Hepatocyte (in vitro differentiated cells): ENCODE data around the gene IKBIP. TPM values are rescaled to one million over a fixed set of nuclear protein-coding genes. Genes with fewer than 3 reads are reported as not detected.
"Not testable (repeated sequence)": the region's sequence is repeated elsewhere in the genome, so short reads cannot be mapped to it uniquely, and the experiment has no call there.

Experiments used
- DNase-seq: peaks from one replicate; pipeline ENCODE4 v3.0.0-alpha.2; 2016; ENCODE audit warnings: low spot score
- H2AFZ ChIP-seq: fragments of 200-600 bp; sonication (generic); 2 replicates; pipeline ENCODE4 v1.6.0; 2016; ENCODE audit warnings: antibody characterized with exemption, mild to moderate bottlenecking
- H3K27ac ChIP-seq: fragments of 200-600 bp; sonication (generic); 2 replicates; pipeline ENCODE4 v1.5.1; 2016; ENCODE audit warnings: mild to moderate bottlenecking
- H3K27me3 ChIP-seq: fragments of 200-600 bp; sonication (generic); 2 replicates; pipeline ENCODE4 v1.6.1; 2016
- H3K36me3 ChIP-seq: fragments of 200-600 bp; sonication (generic); replicated peaks from 2 replicates; pipeline ENCODE4 v1.5.1; 2016; ENCODE audit warnings: low read depth; ENCODE audit not compliant: insufficient read depth
- H3K4me1 ChIP-seq: fragments of 200-600 bp; sonication (generic); 2 replicates; pipeline ENCODE4 v1.5.1; 2016; ENCODE audit warnings: mild to moderate bottlenecking, moderate library complexity; ENCODE audit not compliant: insufficient read depth
- H3K4me2 ChIP-seq: fragments of 200-600 bp; sonication (generic); 2 replicates; pipeline ENCODE4 v1.6.0; 2016
- H3K4me3 ChIP-seq: fragments of 200-600 bp; sonication (generic); 2 replicates; pipeline ENCODE4 v1.5.1; 2016; ENCODE audit warnings: mild to moderate bottlenecking
- H3K79me2 ChIP-seq: fragments of 200-600 bp; sonication (generic); 2 replicates; pipeline ENCODE4 v1.6.0; 2017; ENCODE audit warnings: mild to moderate bottlenecking
- H3K9me2 ChIP-seq: fragments of 200-600 bp; sonication (generic); replicated peaks from 2 replicates; pipeline ENCODE4 v1.6.0; 2017; ENCODE audit warnings: mild to moderate bottlenecking; ENCODE audit not compliant: insufficient read depth
- H3K9me3 ChIP-seq: fragments of 200-600 bp; sonication (generic); 2 replicates; pipeline ENCODE4 v1.5.1; 2016; ENCODE audit warnings: low read depth, mild to moderate bottlenecking
- H4K20me1 ChIP-seq: fragments of 200-600 bp; sonication (generic); 2 replicates; pipeline ENCODE4 v1.6.0; 2016; ENCODE audit warnings: mild to moderate bottlenecking; ENCODE audit not compliant: insufficient read depth, poor library complexity, severe bottlenecking
- CTCF ChIP-seq: fragments of 200-600 bp; sonication (generic); IDR thresholded peaks from 2 replicates; pipeline ENCODE4 v1.5.1; 2016; ENCODE audit warnings: antibody characterized with exemption, mild to moderate bottlenecking; ENCODE audit not compliant: poor library complexity
- EZH2 ChIP-seq: fragments of 200-600 bp; sonication (generic); IDR thresholded peaks from 2 replicates; pipeline ENCODE4 v1.6.1; 2016; ENCODE audit warnings: antibody characterized with exemption, mild to moderate bottlenecking, borderline replicate concordance
- EZH2phosphoT487 ChIP-seq: fragments of 200-600 bp; sonication (generic); IDR thresholded peaks from one replicate; pipeline ENCODE4 v1.6.1; 2018; ENCODE audit warnings: antibody characterized with exemption, mild to moderate bottlenecking, low read depth, moderate library complexity; ENCODE audit not compliant: unreplicated experiment, severe bottlenecking
- WGBS: methylation state at CpG from one replicate; pipeline ENCODE4 v1.1.6; 2016; ENCODE audit warnings: low lambda C conversion rate; ENCODE audit errors: missing lambda C conversion rate; 5-methylcytosine and 5-hydroxymethylcytosine counted together
- polyA plus RNA-seq: library from polyadenylated mRNA; unstranded; fragments of >200 nt; fragmentation: Nextera tagmentation; extraction: Ambion mirVana; gene quantifications from 2 replicates; pipeline ENCODE4 v1.2.1, GENCODE V29; 2016
- total RNA-seq: library from RNA; depleted of rRNA; stranded (reverse); fragments of >200 nt; gene quantifications from 2 replicates; pipeline ENCODE4 v1.2.3, GENCODE V29; 2014

The IKBIP gene
- total and polyA plus RNA-seq, 2 experiments from 2014 or later, result 38.0 to 45.5 TPM

GRCh38 chr12:98646294-98647090 is 1.9 kb upstream of the IKBIP start:
- no peaks in the 10 kb centered on the region for H3K9me2 ChIP-seq
- H3K9me3 ChIP-seq, result no peaks in the 10 kb centered on the region
- no peaks in the 10 kb centered on the region for H3K36me3 ChIP-seq
- peak overlapping the region; percentile 82 for H3K4me2 ChIP-seq
- peaks cover 5% of the 10 kb centered on the region for H3K4me1 ChIP-seq
- no peaks in the 10 kb centered on the region for H3K27me3 ChIP-seq
- no peaks in the 10 kb centered on the region for H4K20me1 ChIP-seq
- H3K27ac ChIP-seq, result peak overlapping the region; percentile 1
- WGBS, result 23% methylated on average over 8 of the region's 8 CpGs
- H3K79me2 ChIP-seq, result peaks cover 53% of the 10 kb centered on the region
- DNase-seq, result peak; percentile 8
- peak; percentile 20 for TF ChIP-seq CTCF
- no peak for TF ChIP-seq EZH2phosphoT487
- no peak for TF ChIP-seq EZH2
- H3K4me3 ChIP-seq, result peak overlapping the region; percentile 77
- H2AFZ ChIP-seq, result peak overlapping the region; percentile 75

GRCh38 chr12:98645572-98646067 is 1.0 kb upstream of the IKBIP start:
- Histone ChIP-seq H3K4me3 (peak overlapping the region; percentile 77), H3K4me2 (peak overlapping the region; percentile 82), H4K20me1 (no peaks in the 10 kb centered on the region), H3K9me3 (no peaks in the 10 kb centered on the region), H3K9me2 (no peaks in the 10 kb centered on the region), H3K36me3 (no peaks in the 10 kb centered on the region), H3K4me1 (peaks cover 5% of the 10 kb centered on the region), H3K27me3 (no peaks in the 10 kb centered on the region), H2AFZ (peak overlapping the region; percentile 75), H3K79me2 (peaks cover 61% of the 10 kb centered on the region), H3K27ac (peak overlapping the region; percentile 90)
- WGBS, result under 1% methylated on average over 23 of the region's 24 CpGs
- DNase-seq, result peak; percentile 28
- no peak for TF ChIP-seq CTCF
- TF ChIP-seq EZH2, result no peak
- no peak for TF ChIP-seq EZH2phosphoT487

- no peaks in the 10 kb centered on the region for H3K9me3 ChIP-seq
- peak overlapping the region; percentile 93 for H3K4me2 ChIP-seq
- peak overlapping the region; percentile 92 for H3K27ac ChIP-seq
- peaks cover 71% of the 10 kb centered on the region for H3K79me2 ChIP-seq
- H2AFZ ChIP-seq, result peak overlapping the region; percentile 70
- peak overlapping the region; percentile 56 for H3K4me3 ChIP-seq
- H4K20me1 ChIP-seq, result no peaks in the 10 kb centered on the region
- TF ChIP-seq EZH2phosphoT487, result no peak
- TF ChIP-seq CTCF, result peak; percentile 12
- TF ChIP-seq EZH2, result no peak
- peaks cover 5% of the 10 kb centered on the region for H3K4me1 ChIP-seq
- 3% methylated on average over 20 of the region's 20 CpGs for WGBS
- H3K9me2 ChIP-seq, result no peaks in the 10 kb centered on the region
- peak; percentile 62 for DNase-seq
- H3K27me3 ChIP-seq, result no peaks in the 10 kb centered on the region
- no peaks in the 10 kb centered on the region for H3K36me3 ChIP-seq
Observed at GRCh38 chr12:98644433-98644711, 216 bp downstream of the IKBIP start.

- H3K27ac ChIP-seq, H3K4me3 ChIP-seq, H3K27me3 ChIP-seq, H3K36me3 ChIP-seq, H2AFZ ChIP-seq, H3K4me1 ChIP-seq, H3K9me2 ChIP-seq, H4K20me1 ChIP-seq, H3K9me3 ChIP-seq, DNase-seq: not testable (repeated sequence)
- peaks cover 71% of the 10 kb centered on the region for H3K79me2 ChIP-seq
- WGBS, result 99% methylated on average over 5 of the region's 5 CpGs
- H3K4me2 ChIP-seq, result peak overlapping the region; percentile 93
Observed at GRCh38 chr12:98642801-98643200, 1.8 kb downstream of the IKBIP start.
